ENCODE measurements around the gene LTB4R. TPM values are rescaled to one million over a fixed set of nuclear protein-coding genes. Genes with fewer than 3 reads are reported as not detected.

LTB4R gene, protein sequence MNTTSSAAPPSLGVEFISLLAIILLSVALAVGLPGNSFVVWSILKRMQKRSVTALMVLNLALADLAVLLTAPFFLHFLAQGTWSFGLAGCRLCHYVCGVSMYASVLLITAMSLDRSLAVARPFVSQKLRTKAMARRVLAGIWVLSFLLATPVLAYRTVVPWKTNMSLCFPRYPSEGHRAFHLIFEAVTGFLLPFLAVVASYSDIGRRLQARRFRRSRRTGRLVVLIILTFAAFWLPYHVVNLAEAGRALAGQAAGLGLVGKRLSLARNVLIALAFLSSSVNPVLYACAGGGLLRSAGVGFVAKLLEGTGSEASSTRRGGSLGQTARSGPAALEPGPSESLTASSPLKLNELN
- total RNA-seq (1 to 10 TPM; 1.9 to 3.2 (median 2.3) TPM), polyA plus RNA-seq (10 to 100 TPM; 13.0 to 15.5 TPM)

DNA sequence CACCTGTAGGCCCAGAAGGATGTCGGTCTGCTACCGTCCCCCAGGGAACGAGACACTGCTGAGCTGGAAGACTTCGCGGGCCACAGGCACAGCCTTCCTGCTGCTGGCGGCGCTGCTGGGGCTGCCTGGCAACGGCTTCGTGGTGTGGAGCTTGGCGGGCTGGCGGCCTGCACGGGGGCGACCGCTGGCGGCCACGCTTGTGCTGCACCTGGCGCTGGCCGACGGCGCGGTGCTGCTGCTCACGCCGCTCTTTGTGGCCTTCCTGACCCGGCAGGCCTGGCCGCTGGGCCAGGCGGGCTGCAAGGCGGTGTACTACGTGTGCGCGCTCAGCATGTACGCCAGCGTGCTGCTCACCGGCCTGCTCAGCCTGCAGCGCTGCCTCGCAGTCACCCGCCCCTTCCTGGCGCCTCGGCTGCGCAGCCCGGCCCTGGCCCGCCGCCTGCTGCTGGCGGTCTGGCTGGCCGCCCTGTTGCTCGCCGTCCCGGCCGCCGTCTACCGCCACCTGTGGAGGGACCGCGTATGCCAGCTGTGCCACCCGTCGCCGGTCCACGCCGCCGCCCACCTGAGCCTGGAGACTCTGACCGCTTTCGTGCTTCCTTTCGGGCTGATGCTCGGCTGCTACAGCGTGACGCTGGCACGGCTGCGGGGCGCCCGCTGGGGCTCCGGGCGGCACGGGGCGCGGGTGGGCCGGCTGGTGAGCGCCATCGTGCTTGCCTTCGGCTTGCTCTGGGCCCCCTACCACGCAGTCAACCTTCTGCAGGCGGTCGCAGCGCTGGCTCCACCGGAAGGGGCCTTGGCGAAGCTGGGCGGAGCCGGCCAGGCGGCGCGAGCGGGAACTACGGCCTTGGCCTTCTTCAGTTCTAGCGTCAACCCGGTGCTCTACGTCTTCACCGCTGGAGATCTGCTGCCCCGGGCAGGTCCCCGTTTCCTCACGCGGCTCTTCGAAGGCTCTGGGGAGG is at the start of gene LTB4R:
TSS of gene LTB4R (plus strand) at position 857 of the 959 bp plus-strand sequence. CDS start 4,150 bp downstream, outside the sequence.
- H3K9me3 ChIP-seq: no peaks in the 10 kb centered on the region
- peak within 1 kb of the TSS; percentile 33 to 64 (median 47) for H3K4me3 ChIP-seq
- WGBS, 2 donors: 5 to 11% methylated on average over 78 to 99 of the region's 99 CpGs
- ATAC-seq: peak; percentile 72 to 85 (median 76)
- no peaks in the 10 kb centered on the region for H3K27me3 ChIP-seq
- peak in 3 of 4 donors; percentile 34 to 44 (median 40) for TF ChIP-seq CTCF (IDR thresholded peaks at IDR 0.05)
- intact Hi-C loops (cut with DNase I): no loop called here
- DNase-seq: peak; percentile 81 to 94 (median 90)
- no peak for FAIRE-seq
- H3K36me3 ChIP-seq: peaks cover 0 to 7% (median 0%) of the 10 kb centered on the region in 3 donors
- H3K27ac ChIP-seq: peak within 1 kb of the TSS; percentile 76 to 91 (median 89)
- H3K4me1 ChIP-seq: peaks cover 25 to 44% (median 33%) of the 10 kb centered on the region in 3 donors

DNA sequence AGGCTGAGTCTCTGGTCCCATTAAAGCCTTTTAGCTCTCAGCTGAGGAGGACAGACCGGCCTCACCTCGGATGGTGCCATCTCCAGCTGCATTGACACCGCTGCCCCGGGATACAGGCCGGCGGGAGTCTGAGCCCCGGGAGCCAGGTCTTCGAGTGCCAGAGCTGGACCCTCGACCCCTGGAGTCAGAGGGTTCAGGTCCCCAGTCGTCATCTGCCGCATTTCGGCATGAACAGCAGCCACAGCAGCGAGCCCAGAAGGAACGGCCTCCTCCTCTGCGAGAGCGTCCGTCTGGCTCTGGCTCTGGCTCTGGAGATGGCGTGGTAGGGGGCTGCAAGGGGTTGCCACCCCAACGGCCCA is 49.4 kb upstream of the LTB4R start:
- peaks cover 0 to 9% (median 0%) of the 10 kb centered on the region in 3 donors for H3K36me3 ChIP-seq
- no peak for ATAC-seq
- peak in 1 of 6 donors; percentile 32 for DNase-seq

GRCh38 chr14:24262821-24263733 is 48.2 kb upstream of the LTB4R start, which contains the start of gene TGM1:
TSS of gene TGM1 (minus strand) at chr14:24263177. CDS start at chr14:24262352, 825 bp downstream.
- TF ChIP-seq CTCF (IDR thresholded peaks at IDR 0.05): no peak
- FAIRE-seq: no peak
- no peaks in the 10 kb centered on the region for H3K9me3 ChIP-seq
- no peaks in the 10 kb centered on the region for H3K4me1 ChIP-seq
- no peak for ATAC-seq
- H3K27me3 ChIP-seq: no peaks in the 10 kb centered on the region
- H3K36me3 ChIP-seq: peaks cover 0 to 18% (median 0%) of the 10 kb centered on the region in 3 donors
- no peak within 1 kb of the TSS for H3K4me3 ChIP-seq
- DNase-seq: peak in 1 of 6 donors; percentile 48
- intact Hi-C loops (cut with DNase I): no loop called here
- no peak within 1 kb of the TSS for H3K27ac ChIP-seq
- WGBS, 2 donors: 53 to 68% methylated on average over 13 to 14 of the region's 14 CpGs

More for the DNA sequence above, 49.4 kb upstream of the LTB4R start:
- H3K27me3 ChIP-seq: no peaks in the 10 kb centered on the region
- no peaks in the 10 kb centered on the region for H3K4me1 ChIP-seq
- H3K4me3 ChIP-seq: no peak overlapping the region
- no peak for FAIRE-seq
- H3K27ac ChIP-seq: no peak overlapping the region
- no peaks in the 10 kb centered on the region for H3K9me3 ChIP-seq
- no peak for TF ChIP-seq CTCF (IDR thresholded peaks at IDR 0.05)
- WGBS, 2 donors: 88 to 90% methylated on average over 19 of the region's 19 CpGs
- intact Hi-C loops (cut with DNase I): no loop called here

GRCh38 chr14:24263848-24264247 is 47.5 kb upstream of the LTB4R start:
- no peak overlapping the region for H3K27ac ChIP-seq
- no peaks in the 10 kb centered on the region for H3K4me1 ChIP-seq
- no peak for FAIRE-seq
- ATAC-seq: no peak
- no peaks in the 10 kb centered on the region for H3K9me3 ChIP-seq
- H3K36me3 ChIP-seq: peaks cover 0 to 18% (median 0%) of the 10 kb centered on the region in 3 donors
- 64 to 77% methylated on average over 6 of the region's 6 CpGs for WGBS, 2 donors
- no peaks in the 10 kb centered on the region for H3K27me3 ChIP-seq
- H3K4me3 ChIP-seq: no peak overlapping the region
- intact Hi-C loops (cut with DNase I): no loop called here
- TF ChIP-seq CTCF (IDR thresholded peaks at IDR 0.05): no peak
- DNase-seq: no peak

Measured in pancreas (tissue), 10 donors.